Measurements from ENCODE around the gene PPIE.
"Not testable (repeated sequence)": the region's sequence is repeated elsewhere in the genome, so short reads cannot be mapped to it uniquely, and the experiment has no call there.

PPIE gene

DNA sequence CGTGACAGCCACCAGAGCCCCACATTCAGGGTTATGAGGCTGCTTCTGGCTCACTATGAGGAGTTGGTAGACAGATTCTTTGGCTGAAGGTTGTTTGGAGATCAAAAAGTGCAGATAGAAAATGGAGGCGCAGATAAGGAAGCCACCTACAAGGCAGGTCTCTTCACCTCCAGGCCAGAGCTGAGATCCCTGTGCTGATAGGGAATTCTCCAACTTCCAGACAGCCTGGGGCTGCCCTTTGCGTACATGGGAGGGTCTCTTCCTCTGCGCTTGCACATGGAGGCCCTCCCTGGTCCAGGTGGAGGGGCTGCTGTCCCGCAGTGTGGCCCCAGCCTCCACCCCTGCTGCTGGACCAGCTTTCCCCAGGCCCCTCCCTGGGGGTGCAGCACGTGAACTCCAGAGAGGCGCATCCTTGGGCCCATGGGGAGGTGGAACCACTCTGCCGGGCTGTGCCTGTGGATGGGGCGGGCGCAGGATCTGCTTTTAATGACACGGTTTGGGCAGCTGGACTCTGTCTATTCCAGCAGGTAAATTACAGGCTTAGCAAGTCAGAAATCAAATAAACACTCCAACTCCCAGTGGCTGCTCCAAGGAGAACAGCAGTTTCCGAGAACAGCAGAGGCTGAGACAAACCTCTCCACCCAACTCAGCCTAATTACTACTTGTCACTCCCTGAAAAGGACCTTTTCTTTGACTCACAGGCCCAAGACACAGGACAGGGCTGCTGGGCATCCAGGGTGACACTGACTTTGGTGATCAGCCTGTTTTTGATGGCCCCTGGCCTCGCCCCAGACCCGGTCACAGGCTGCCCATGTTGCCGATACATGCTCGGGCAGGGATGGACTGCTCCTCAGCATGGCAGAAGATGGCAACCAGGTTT lies 20.1 kb downstream of the PPIE start:
- no peak for DNase-seq (ENCODE audit: low read depth)

DNA sequence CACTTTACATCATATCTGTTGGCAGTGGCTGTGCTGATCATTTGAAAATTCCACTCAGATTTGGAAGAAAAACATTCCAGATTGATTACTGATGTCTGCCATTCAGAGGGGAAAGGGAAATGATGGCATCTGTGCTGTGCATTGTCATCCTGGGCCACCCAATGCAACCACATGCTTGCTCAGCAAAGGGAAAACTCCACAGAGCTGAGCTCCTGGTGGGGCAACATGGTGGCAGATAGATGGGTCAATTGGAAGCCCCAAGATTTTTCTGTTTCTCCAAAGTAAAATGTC lies 20.7 kb downstream of the PPIE start:
- DNase-seq (ENCODE audit: low read depth) = peak; percentile 10

DNA sequence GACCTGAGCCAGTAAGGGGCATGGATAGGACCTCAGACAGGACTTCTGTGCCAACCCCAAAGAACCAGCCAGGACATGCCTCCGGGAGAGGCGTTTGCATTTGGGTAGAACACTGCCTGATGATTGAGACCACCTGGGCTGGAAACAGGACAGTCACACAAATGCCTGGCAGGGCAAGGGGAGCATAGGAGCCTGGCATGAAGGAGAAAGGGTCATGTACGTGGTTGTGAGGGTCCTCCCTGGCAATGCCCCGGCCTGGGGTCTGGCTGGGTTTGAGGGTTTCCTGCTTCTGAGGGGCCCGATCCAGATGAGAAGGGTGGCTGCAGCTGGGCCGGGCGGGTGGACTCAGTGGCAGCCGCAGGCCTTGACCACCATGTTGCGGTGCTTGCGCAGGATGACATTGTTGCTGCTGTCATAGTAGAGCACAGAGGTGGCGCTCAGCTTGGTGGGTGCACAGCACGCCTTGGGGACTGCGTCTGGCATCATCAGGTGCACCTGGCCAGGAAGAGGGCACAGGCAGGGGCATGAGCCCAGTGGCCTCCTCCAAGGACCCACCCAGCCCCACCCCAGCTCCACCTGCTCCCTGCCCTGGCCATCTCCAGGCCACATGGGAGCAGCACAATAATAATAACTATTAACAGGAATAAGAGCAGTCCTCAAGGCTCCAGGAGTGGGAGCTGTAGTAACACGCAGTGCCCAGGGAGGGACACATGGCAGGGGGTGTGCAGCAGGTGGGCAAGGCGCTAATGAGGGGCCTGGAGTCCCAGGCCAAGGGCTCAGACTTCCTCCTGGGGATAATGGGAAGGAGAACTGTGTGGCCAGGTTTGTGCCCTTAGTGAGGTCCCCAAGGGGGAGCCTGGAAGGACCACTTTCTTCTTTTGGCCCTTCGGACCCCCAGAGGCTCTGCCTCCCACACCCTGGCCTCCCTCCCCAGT lies 21.7 kb downstream of the PPIE start:
- no peak for DNase-seq (ENCODE audit: low read depth)

DNA sequence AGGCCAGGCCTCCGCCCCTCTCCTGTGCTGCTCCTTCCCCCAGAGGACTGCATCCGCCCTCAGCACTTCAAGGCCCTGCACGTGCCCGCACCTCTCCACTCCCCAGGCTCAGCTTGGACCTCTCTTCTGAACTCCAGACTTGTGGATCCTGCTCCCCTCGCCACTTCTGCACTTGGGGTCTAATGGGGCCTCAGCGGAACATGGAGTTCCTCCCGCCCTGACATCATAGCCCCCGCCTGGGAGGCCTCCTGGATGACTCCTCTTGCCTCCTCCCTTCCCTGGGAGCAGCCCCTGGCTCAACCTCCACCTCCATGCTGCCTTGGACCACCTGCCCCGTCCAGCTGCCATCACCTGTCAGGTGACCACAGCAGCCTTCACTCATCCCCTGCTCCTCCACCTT lies 22.3 kb downstream of the PPIE start:
- no peak for DNase-seq (ENCODE audit: low read depth)

DNA sequence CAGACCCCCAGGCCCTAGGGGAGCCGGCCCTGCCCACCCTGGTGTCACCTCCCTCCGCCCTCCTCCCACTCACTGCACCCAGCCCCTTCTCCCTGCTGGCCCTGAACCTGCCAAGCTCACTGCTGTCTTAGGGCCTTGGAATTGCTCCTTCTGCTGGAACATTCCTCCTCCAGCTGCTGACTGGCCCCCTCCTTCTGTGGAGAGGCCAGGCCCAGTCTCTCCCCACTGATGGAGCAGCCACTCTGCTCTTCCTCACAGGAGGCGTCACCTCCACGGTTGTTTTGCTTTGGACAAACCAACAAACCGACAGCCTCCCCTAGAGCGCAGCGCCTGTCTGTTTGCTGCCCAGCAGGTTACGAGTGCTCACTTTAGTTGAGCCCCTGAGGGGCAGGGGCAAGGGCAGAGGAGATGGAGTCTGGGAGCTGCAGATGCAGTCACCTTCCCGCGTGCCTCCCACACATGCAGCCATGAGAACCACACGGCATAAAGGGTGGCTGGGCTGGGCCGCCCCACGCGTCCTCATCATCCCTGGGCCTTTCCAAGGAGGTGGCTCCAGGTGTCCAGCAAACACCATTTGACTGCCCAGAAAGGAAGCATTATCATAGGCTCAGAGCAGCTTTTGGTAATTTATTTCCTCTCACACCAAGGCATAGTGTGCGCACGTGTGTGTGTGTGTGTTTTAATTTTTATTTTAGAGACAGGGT lies 23.0 kb downstream of the PPIE start:
- DNase-seq (ENCODE audit: low read depth) = no peak

DNA sequence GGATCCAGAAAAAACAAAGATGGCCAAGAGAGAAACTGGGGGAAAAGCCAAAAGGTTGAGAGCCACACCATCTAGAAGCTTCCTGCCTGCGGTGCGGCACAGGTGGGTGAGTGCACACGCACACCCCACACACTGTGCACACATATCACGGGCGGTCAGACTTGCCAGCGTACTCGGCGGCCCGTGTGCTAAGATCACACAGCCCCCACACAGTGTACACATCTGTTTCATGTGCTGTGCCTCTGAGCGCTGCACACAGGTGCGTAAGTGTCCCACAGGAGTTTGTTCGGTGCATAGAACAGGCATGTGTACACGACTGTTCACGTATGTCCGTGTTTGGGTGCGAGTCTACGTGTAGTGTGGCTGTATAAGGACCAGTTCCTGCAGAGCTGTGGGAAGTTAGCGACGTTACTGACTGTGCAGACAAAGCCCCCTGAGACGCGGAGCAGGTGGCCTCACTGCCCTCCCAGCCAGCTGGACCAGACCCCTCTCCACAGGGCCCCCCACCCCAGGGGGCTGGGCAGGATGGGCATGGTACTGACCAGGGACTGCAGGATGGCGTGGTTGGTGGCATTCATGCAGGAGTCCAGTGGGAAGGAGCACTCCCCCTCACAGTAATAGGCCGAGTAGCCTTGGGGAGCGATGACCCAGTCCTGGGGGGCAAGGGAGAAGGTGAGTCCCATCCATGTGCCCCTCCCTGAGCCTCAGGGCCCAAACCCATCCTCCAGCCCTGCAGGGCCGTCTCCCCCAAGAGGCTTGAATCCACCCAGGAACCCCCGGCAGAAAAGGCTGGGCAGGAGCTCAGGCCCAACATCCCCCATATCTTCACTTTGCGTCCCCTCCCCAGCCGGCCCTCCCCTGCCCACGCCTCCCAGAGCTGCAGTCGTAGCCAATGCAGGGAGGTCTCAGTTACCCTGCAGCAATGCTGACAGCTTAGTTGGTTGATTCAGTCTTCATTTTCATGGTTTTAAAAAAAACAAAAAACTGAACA lies 24.2 kb downstream of the PPIE start:
- DNase-seq (ENCODE audit: low read depth) = no peak

DNA sequence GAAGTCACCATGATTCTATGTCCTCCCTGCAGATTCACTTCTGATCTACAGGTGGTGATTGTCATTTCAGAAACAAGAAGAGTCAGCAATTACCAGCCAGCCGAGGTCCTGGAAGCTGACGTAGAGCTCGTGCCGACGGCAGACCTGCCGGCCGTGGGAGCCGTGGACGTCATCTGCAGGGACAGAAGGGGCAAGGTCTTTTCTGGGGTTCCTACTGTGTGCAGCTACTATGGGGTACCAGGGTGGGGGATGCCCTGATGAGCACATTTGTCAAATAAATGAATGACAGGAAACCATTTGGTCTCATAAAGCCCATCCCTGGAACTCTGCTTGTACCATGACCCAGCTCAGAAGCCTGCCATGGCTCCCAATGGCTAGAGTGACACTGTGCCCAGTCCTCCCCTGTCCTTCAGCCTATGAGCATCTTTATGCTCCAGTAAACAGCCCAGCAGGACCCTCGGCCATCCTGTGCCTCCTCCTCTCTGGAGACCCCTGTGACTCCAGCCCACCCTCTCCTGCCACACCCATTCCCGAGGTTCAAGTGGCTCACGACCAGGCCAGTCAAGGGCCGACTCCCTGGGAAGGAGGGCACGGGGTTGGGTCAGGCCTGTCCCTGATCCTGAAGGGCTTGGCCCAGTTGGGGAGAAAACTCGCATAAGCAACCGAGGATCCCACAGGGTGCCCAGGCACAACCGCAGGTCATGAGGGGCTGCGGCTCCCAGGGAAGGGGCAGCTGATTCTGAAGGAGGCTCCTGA lies 25.1 kb downstream of the PPIE start:
- not testable (repeated sequence) for DNase-seq (ENCODE audit: low read depth)

DNA sequence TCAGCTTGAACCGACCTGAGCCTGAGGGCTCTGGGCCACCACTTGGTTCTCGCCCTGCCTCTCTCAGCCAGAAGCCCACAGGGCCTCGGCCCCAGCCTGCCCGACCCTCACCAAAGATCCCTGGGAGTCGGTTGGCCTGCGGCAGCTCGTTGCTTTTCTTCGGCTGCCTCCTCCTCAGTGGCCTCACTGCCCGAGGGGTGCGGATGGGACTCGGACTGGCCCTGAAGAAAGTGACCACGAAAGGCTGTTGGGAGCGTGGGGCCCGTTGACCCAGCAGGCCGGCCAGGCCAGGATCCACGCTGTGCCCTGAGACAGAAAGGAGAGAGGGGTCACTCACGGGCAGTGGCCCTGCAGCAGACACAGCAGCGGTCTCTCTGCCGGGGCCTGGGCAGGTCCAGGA lies 25.8 kb downstream of the PPIE start:
- DNase-seq (ENCODE audit: low read depth) = not testable (repeated sequence)

DNA sequence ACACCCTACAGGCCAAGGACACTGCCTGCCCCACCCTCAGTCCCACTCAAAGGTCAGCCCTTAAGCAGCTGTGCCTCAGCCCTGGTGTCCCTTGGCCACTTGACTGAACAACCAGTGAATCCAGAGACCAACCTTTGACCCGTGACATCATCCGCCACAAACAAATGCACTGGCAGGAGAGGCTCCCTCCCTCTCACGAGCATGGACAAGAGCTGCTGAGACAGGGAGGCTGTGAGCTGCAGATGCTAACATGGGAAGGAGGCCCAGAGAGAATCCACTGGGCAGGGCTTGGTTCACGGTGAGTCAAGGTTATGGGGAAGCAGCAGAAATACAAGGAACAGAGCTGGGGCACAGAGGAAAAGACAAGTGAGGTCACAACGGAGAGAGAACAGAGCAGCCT lies 27.8 kb downstream of the PPIE start:
- DNase-seq (ENCODE audit: low read depth) = not testable (repeated sequence)

DNA sequence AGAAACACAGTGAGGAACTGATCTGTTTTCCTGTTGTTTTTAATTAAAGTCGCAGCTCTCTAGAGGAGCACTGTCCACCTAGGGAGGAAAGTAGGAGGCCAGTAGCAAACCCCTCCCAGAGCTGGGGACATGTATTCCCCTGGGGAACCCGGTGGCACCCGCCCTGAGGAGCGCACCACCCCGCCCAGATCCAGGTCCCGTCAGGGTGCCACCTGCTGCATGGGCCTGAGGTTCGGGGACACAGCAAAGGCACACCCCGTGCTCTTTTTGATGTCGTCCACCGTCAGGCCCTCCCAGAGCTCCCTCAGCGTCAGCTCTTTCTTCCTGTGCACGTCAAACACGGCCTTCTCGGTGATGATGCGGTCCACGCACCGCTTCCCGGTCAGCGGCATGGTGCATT lies 30.8 kb downstream of the PPIE start:
- DNase-seq (ENCODE audit: low read depth) = not testable (repeated sequence)

DNA sequence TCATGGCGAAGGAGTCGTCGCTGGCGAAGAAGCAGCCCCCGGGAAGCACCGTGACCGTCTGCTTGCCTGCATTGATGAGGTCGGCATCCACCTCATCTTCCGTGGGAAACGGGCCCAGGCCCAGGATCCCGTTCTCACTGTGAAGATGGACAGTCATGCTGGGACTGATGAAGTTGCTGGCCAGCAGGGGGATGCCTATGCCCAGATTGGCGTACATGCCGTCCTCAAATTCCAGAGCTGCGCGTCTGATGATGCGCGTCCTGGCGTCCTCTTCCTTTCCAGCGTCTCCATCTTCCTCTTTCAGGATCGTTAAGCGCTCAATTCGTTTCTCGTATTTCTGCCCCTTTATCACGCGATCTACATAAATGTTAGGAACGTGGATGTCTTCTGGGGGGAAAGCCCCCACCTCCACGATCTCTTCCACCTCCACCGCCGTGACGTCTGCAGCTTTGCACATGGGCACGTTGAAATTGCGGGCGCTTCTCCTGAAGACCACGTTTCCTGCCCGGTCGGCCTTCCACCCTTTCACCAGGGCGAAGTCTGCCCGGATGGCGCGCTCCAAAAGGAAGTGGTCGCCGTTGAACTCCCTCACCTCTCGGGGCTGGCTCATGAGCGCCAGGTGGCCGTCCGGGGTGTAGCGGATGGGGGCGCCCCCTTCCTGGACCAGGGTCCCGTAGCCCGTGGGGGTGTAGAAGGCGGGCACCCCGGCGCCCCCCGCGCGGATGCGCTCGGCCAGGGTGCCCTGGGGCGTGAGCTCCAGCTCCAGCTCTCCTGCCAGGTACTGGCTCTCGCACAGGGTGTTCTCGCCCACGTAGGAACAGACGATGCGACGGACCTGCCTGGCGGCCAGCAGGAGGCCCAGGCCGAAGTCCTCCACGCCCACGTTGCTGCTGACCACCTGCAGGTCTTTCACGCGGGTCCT lies 31.7 kb downstream of the PPIE start:
- DNase-seq (ENCODE audit: low read depth) = not testable (repeated sequence)

DNA sequence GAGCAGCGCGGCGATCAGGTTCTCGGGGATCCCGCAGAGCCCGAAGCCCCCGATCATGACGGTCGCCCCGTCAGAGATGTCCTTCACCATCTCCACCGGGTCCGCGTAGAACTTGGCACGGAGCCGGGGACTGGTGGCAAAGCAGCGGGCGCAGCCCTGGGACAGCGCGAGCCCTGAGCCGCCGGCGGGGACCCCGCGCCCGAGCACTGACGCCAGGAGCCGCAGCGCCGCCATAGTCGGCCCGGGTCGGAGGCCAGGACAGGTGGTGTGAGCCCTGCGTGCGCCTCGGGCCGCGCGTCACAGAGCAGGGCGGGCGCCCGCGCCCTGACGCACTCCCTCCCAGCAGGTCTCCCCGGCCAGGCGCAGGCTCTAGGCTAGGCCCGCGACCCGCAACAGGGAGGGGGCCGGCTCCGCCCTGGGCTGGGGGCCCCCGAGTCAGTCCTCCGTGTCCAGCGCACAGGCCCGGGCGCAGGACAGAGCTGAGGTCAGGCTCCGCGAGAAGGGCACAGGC lies 32.4 kb downstream of the PPIE start, which contains the start of gene OXCT2:
TSS of gene OXCT2 (minus strand) at position 327 of the 511 bp plus-strand sequence. CDS start at position 234, 93 bp downstream.
- not testable (repeated sequence) for DNase-seq (ENCODE audit: low read depth)

DNA sequence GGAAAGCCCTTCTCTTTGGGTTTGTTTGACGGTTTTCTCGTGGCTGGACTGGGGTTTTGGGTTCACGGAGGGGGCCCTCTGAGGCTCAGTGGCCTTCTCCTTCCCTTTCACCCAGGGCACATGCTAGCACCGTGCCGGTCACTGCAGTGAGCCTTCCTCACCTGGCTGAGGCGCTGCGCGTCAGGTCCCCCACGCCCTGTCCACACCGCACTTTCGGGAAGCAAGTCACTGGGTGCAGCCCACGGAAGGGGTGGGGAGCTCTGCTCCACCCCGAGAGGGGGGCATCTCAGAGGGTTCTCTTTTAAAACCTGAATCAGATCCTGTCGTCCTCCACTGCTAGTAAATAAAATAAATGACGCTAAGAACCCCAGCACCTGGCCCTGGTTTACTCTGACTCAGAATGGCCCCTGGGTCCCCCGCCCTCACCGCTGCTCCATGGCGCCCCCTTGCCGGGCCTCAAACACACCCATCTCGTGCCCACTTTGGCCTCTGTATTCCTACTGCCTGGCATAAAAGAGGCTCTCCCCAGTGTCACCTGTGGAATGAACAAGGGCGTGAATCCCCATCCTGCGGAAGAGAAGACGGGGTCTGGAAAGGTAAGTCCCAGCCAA lies 34.8 kb downstream of the PPIE start:
- DNase-seq (ENCODE audit: low read depth) = not testable (repeated sequence)

DNA sequence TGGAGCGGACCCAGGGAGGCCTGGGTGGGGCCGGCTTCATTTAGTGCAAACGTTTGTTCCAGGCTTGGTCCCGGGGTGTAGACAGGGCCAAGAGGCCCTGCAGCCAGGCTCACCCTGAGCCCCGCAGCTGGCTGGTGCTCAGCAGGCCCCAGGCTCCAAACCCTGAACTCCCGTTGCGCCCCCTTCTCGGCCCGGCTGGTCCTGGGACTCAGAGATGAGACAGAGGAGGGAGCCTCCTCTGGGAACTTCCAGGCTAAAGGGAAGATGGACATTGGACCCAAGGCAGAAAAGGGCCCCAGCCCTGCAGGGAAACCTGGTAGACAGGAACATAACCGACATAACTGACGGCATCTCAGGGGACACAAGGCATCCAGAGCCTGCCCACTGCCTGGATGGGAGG lies 36.5 kb downstream of the PPIE start:
- not testable (repeated sequence) for DNase-seq (ENCODE audit: low read depth)

DNA sequence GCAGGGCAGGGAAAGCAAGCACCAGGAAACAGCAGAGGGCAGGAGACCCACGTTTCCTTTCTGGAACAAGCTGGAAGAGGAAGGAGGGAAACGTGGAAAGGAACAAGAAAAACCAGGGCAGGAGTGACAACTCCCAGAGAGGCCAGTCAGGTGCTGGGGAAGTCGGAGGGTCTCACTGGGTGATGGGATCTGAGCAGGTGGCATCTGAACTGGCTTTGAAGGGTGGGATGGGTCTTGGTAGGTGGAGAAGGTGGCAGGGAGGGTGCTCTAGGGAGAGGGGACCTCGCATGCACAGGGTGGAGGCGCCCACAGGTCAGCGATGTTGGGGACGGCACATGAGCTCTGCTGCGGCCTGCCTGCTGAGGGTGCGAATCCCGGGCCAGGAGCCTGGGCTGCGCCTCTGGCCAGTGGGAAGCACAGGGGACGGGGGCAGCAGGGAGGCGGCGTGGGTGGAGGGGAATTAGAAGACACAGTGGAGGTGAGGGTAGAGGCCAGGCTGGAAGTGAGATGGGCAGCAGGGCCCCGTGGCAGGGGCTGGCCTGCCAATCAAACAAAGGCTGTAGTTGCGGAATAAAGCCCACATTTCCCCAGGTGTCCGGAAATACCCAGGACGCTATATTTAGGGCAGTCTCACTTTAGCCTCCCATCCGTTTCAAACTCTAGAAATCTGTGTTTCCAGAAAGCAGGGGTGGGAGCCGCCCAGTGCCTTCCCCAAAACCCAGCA lies 37.2 kb downstream of the PPIE start:
- DNase-seq (ENCODE audit: low read depth) = not testable (repeated sequence)

DNA sequence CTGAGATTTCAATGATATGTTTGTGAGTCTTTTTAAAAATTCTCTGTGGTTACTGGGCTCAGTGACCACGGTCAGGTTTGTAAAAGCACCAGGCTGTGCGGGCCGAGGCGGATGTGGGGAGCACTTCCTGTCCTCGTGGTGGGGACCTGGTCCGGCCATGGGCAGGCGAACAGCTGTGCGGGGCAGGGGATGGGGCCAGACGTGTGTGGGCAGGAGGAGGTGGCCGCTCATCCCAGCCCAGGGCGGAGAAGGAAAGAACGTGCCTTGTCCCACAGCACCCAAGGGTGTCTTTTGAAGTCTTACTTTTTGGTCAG lies 37.7 kb downstream of the PPIE start:
- peak; percentile 6 for DNase-seq (ENCODE audit: low read depth)

DNA sequence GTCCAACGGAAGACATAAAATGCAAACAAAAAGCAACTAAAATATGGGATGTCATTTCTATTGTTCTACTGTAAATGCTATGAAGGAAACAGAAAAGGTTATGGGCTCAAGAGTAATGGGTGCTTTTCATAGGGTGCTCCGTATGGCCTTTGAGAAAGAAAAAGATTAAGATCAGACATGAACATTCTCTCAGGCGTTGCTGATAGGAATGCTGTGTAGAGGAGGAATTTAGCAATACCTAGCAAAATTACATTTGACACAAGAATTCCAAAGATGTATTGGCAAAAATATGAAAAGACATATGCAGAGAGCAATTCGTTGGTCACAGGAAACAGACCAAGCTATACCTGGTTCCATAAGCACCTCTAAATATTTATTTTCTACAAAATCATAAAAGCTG lies 38.2 kb downstream of the PPIE start:
- no peak for DNase-seq (ENCODE audit: low read depth)

DNA sequence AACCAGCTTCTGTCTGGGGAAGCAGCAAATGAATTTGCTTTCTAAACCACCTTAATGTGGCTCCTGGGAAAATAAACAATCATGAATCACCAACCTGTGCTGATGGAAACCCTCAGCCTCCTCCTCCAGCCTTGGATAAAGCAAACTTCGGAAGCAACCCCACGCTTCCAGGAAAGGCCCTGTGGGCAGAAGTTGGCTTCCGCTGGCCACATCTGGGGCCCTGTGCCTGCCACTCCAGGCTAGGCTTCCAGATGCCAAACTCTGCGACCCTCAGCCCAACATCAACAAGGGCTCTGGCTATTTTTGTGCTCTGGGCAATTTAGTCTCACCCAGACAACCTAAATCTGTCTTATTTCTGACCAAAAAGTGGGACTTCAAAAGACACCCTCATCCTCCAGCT lies 38.6 kb downstream of the PPIE start:
- DNase-seq (ENCODE audit: low read depth) = peak; percentile 9
